Left ventricle myocardium inferior (tissue), 1 donor: ENCODE results near the gene PLEKHM3. TPM values are rescaled to one million over a fixed set of nuclear protein-coding genes. Genes with fewer than 3 reads are reported as not detected.
"Not testable (repeated sequence)": the region's sequence is repeated elsewhere in the genome, so short reads cannot be mapped to it uniquely, and the experiment has no call there.

Source experiments
- DNase-seq: peaks from one replicate; pipeline ENCODE4 v3.0.0-alpha.2; 2020
- H3K27ac ChIP-seq: fragments of 200-600 bp; replicated peaks from 2 replicates; pipeline ENCODE4 v1.8.0; 2021
- H3K27me3 ChIP-seq: fragments of 200-600 bp; 2 replicates; pipeline ENCODE4 v1.8.0; 2021; ENCODE audit warnings: low read depth
- H3K36me3 ChIP-seq: fragments of 200-600 bp; 2 replicates; pipeline ENCODE4 v1.8.0; 2021
- H3K4me1 ChIP-seq: fragments of 200-600 bp; 2 replicates; pipeline ENCODE4 v1.8.0; 2021
- H3K4me3 ChIP-seq: fragments of 200-600 bp; 2 replicates; pipeline ENCODE4 v1.8.0; 2021; ENCODE audit warnings: mild to moderate bottlenecking, moderate library complexity
- H3K9me3 ChIP-seq: fragments of 200-600 bp; replicated peaks from 2 replicates; pipeline ENCODE4 v1.8.0; 2021
- CTCF ChIP-seq: fragments of 200-600 bp; IDR thresholded peaks from 2 replicates; pipeline ENCODE4 v1.8.0; 2021; ENCODE audit warnings: antibody characterized with exemption, mild to moderate bottlenecking, borderline replicate concordance
- intact Hi-C: fragments of 100-400 bp; cut with micrococcal nuclease; formaldehyde crosslinking; loops from one replicate; pipeline ENCODE4 v1.11.0; 2022
- total RNA-seq: library from RNA; stranded (reverse); fragmentation: NEBNext Ultra II Directional; extraction: Animal tissue kit (Norgen Biotek cat#: 25700); gene quantifications from one replicate; pipeline ENCODE4 v1.2.1, GENCODE V29; 2021
- donor health status: DM: no; HTN: yes; CAD: no; lungs with severe emphysema.

The PLEKHM3 gene
- total RNA-seq, 1 donor from 2014 or later, result 12.9 TPM

GRCh38 chr2:207812726-207813080 lies 212.6 kb downstream of the PLEKHM3 start:
- H3K4me3 ChIP-seq, result no peak overlapping the region
- peaks cover 17% of the 10 kb centered on the region for H3K4me1 ChIP-seq
- H3K27ac ChIP-seq, result peak overlapping the region; percentile 2
- intact Hi-C loops, result no loop called here
- H3K27me3 ChIP-seq, result no peaks in the 10 kb centered on the region
- TF ChIP-seq CTCF, result no peak
- no peaks in the 10 kb centered on the region for H3K36me3 ChIP-seq
- H3K9me3 ChIP-seq, result no peaks in the 10 kb centered on the region
- DNase-seq, result no peak

- intact Hi-C loops, result no loop called here
- DNase-seq, result no peak
- Histone ChIP-seq H3K27me3 (no peaks in the 10 kb centered on the region), H3K4me1 (peaks cover 17% of the 10 kb centered on the region), H3K36me3 (no peaks in the 10 kb centered on the region), H3K4me3 (no peak overlapping the region), H3K9me3 (no peaks in the 10 kb centered on the region), H3K27ac (peak overlapping the region; percentile 2)
- TF ChIP-seq CTCF, result no peak
Observed at GRCh38 chr2:207812058-207812725, 213.1 kb downstream of the PLEKHM3 start.

DNA sequence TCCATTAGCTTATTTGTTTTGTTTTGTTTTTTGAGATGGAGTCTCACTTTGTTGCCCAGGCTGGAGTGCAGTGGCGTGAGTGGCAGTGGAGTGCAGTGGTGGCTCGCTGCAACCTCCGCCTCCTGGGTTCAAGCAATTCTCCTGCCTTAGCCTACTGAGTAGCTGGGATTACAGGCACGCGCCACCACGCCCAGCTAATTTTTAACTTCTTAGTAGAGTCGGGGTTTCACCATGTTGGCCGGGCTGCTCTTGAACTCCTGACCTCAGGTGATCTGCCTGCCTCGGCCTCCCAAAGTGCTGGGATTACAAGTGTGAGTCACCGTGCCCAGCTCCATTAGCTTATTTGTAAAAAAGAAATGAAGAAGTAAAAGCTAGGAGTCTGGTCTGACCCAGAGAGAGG lies 213.7 kb downstream of the PLEKHM3 start:
- H3K9me3 ChIP-seq, H3K4me3 ChIP-seq, H3K27me3 ChIP-seq, H3K36me3 ChIP-seq, DNase-seq, intact Hi-C loops: not testable (repeated sequence)
- peak overlapping the region; percentile 77 for H3K27ac ChIP-seq
- peaks cover 17% of the 10 kb centered on the region for H3K4me1 ChIP-seq

DNA sequence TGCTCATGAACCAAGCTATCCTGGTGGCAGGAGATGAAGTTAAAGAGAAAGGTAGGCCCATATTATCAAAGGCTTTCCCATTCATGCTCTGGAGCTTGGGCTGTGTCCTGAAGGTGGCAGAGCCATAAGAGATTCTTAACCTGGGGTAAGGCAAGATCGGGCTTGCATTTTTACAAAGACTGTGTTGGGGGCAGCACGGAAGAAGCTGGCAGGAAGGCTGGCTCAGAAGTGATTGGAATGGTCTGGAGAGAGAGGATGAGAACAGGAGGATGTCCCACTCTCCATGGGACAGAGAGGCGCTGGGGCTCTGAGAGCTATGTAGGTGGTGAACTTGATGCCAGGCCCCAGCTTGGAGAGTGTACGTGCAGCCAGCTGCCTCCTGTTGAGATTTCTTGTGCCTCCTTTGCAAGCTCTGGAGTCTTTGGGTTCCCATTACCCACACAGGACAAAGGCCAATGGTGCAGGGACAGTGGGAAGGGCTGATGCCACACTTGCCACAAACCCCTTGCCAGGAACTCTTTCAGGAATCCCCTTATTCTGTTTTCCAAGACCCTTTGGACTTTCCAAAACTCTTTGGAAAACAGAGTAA lies 215.0 kb downstream of the PLEKHM3 start:
- intact Hi-C loops, result no loop called here
- H3K27ac ChIP-seq, result peak overlapping the region; percentile 77
- H3K27me3 ChIP-seq, result no peaks in the 10 kb centered on the region
- TF ChIP-seq CTCF, result no peak
- no peak for DNase-seq
- H3K4me1 ChIP-seq, result peaks cover 17% of the 10 kb centered on the region
- peak overlapping the region; percentile 48 for H3K4me3 ChIP-seq
- no peaks in the 10 kb centered on the region for H3K9me3 ChIP-seq
- H3K36me3 ChIP-seq, result no peaks in the 10 kb centered on the region

GRCh38 chr2:207808119-207808518 lies 217.2 kb downstream of the PLEKHM3 start:
- Histone ChIP-seq H3K27me3 (no peaks in the 10 kb centered on the region), H3K4me3 (no peak overlapping the region), H3K4me1 (peaks cover 11% of the 10 kb centered on the region), H3K27ac (no peak overlapping the region), H3K9me3 (no peaks in the 10 kb centered on the region), H3K36me3 (no peaks in the 10 kb centered on the region)
- no peak for DNase-seq
- no peak for TF ChIP-seq CTCF
- intact Hi-C loops, result no loop called here

DNA sequence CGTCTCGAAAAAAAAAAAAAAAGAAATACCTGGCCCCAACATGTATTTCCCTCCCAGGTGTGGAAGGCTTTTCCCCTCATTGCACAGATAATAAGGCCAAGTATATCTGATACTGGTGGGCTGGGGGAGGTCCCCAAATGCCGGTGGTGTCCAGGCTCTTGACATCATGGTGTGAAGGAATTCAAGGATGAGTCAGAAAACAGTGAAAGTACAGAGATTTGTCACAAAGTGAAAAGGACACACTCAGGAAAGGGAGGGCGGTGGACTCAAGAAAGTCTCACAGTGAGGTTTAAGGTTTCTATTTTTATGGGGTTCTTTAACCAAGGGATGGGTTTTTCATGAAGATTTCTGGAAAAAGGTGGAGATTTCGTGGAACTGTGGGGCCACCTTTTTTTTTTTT lies 217.8 kb downstream of the PLEKHM3 start:
- Histone ChIP-seq H3K4me1 (peaks cover 11% of the 10 kb centered on the region), H3K36me3 (no peaks in the 10 kb centered on the region), H3K9me3 (no peaks in the 10 kb centered on the region), H3K27me3 (no peaks in the 10 kb centered on the region), H3K4me3 (no peak overlapping the region), H3K27ac (no peak overlapping the region)
- DNase-seq, result no peak
- intact Hi-C loops, result no loop called here
- no peak for TF ChIP-seq CTCF
